Measurements from ENCODE around the gene PPP3CA.

Gene PPP3CA

GRCh38 chr4:100985576-100985975 is 361.8 kb downstream of the PPP3CA start:
- DNase-seq, result no peak

GRCh38 chr4:100984901-100985300 is 362.4 kb downstream of the PPP3CA start:
- DNase-seq, result no peak

- DNase-seq, result no peak
Measured at GRCh38 chr4:100983426-100983825, 363.9 kb downstream of the PPP3CA start.

- DNase-seq, result no peak
Measured at GRCh38 chr4:100982345-100982744, 365.0 kb downstream of the PPP3CA start.

GRCh38 chr4:100981447-100982204 is 365.7 kb downstream of the PPP3CA start:
- DNase-seq, result no peak

GRCh38 chr4:100979736-100980135 is 367.6 kb downstream of the PPP3CA start:
- no peak for DNase-seq

- no peak for DNase-seq
Measured at GRCh38 chr4:100977746-100978397, 369.5 kb downstream of the PPP3CA start.

GRCh38 chr4:100977274-100977673 is 370.1 kb downstream of the PPP3CA start:
- DNase-seq, result no peak

Data from stimulated activated CD4-positive, alpha-beta T cell treated with anti-CD3 and anti-CD28 coated beads, Interleukin-2, amount 100 ng/mL, for 24 hours (primary cell).